H1 (cell line): ENCODE results near the gene NKAIN1. TPM values are rescaled to one million over a fixed set of nuclear protein-coding genes. Genes with fewer than 3 reads are reported as not detected.

ENCODE experiments used
- ATF3 ChIP-seq: IDR thresholded peaks from 2 replicates; pipeline ENCODE4 v1.6.1; 2011; ENCODE audit warnings: low read depth, mild to moderate bottlenecking, low read length; ENCODE audit not compliant: insufficient read depth
- BCL11A ChIP-seq, 2 experiments: IDR thresholded peaks; one replicate each; pipeline ENCODE4 v1.6.1; 2011; ENCODE audit warnings: low read depth in 2 of 2, low read length in 2 of 2, mild to moderate bottlenecking in 2 of 2
- CBX8 ChIP-seq: fragments of 300-800, 300-1000 bp; sonication (generic); IDR thresholded peaks from 2 replicates; pipeline ENCODE4 v1.7.1; 2016; ENCODE audit warnings: low read depth, low read length, borderline replicate concordance
- CTBP2 ChIP-seq: IDR thresholded peaks from 2 replicates; pipeline ENCODE4 v1.7.0; 2011; ENCODE audit warnings: borderline replicate concordance, mild to moderate bottlenecking, moderate library complexity, mixed read lengths, low read length; ENCODE audit not compliant: insufficient read depth, insufficient read length
- EGR1 ChIP-seq: IDR thresholded peaks from 2 replicates; pipeline ENCODE4 v1.6.1; 2011; ENCODE audit warnings: low read depth, low read length, borderline replicate concordance
- JUN ChIP-seq: IDR thresholded peaks from 2 replicates; pipeline ENCODE4 v1.6.1; 2011; ENCODE audit warnings: low read depth, mild to moderate bottlenecking, improper control_type of control experiment, low read length
- KDM4A ChIP-seq: IDR thresholded peaks from one replicate; pipeline ENCODE4 v1.7.1; 2012; ENCODE audit warnings: low read depth, mild to moderate bottlenecking, moderate library complexity, low read length, inconsistent platforms; ENCODE audit not compliant: severe bottlenecking
- PHF8 ChIP-seq: fragments of 200-600 bp; sonication (generic); conservative IDR thresholded peaks from 2 replicates; pipeline ENCODE4 v1.7.1; 2012; ENCODE audit warnings: low read depth, mild to moderate bottlenecking, inconsistent platforms, low read length, moderate library complexity
- SP2 ChIP-seq: IDR thresholded peaks from 2 replicates; pipeline ENCODE4 v1.6.1; 2012; ENCODE audit warnings: mild to moderate bottlenecking, low read length, inconsistent platforms
- polyA plus RNA-seq, 7 experiments: library from polyadenylated mRNA; depleted of rRNA in 3 of 7; stranded (reverse) in 5 of 7; unstranded in 2 of 7; fragments of >200 nt in 5 of 7; fragments of 200-250 nt in 2 of 7; gene quantifications; 1 replicate in 5 of 7; 2 replicates in 1 of 7; 4 replicates in 1 of 7; pipeline versions ENCODE4 v1.2.1 to v1.2.3, GENCODE V29; 2011 to 2013; ENCODE audit warnings: missing spikeins in 2 of 7, mixed read lengths in 2 of 7
- total RNA-seq: library from RNA; stranded (reverse); fragmentation: NEBNext Ultra II Directional; extraction: Animal tissue kit (Norgen Biotek cat#: 25700); gene quantifications from 2 replicates; pipeline ENCODE4 v1.2.1, GENCODE V29; 2021

The NKAIN1 gene
- total and polyA plus RNA-seq, 2 of the 8 experiments (the other 6 are each of a cell fraction or from before 2014, with no cell fraction given), result 59.3 to 66.9 TPM

GRCh38 chr1:31264790-31265386 lies 25.2 kb upstream of the NKAIN1 start (continued):
- no peak for TF ChIP-seq BCL11A (IDR thresholded peaks at IDR 0.05; ENCODE audit: low read depth in 2 of 2, low read length in 2 of 2)
- no peak for TF ChIP-seq KDM4A
- no peak for TF ChIP-seq CBX8
- no peak for TF ChIP-seq CTBP2
- no peak for TF ChIP-seq JUN
- TF ChIP-seq ATF3, result no peak
- no peak for TF ChIP-seq EGR1
- no peak for TF ChIP-seq PHF8
- no peak for TF ChIP-seq SP2
- TF ChIP-seq, all 59 proteins: peak for 0
